Motor neuron (in vitro differentiated cells): ENCODE data around the gene KLF1. TPM values are rescaled to one million over a fixed set of nuclear protein-coding genes. Genes with fewer than 3 reads are reported as not detected.
"Not testable (repeated sequence)": the region's sequence is repeated elsewhere in the genome, so short reads cannot be mapped to it uniquely, and the experiment has no call there.

Experiments used
- ATAC-seq, 8 experiments: fragments of 200-7000 bp; cut with Tn5 transposase; replicated peaks in 6 of 8; 2 replicates each; pipeline ENCODE4 v1.8.0; 2021; ENCODE audit warnings: mild to moderate bottlenecking in 8 of 8, moderate library complexity in 8 of 8
- H3K27ac ChIP-seq, 2 donors: fragments of 250-450 bp; sonication (Bioruptor Pico); 2 replicates each; pipeline ENCODE4 v1.9.0; 2021; ENCODE audit warnings: antibody characterized with exemption in 2 of 2, mild to moderate bottlenecking in 2 of 2, moderate library complexity in 1 of 2
- H3K4me1 ChIP-seq, 2 donors: fragments of 250-450 bp; sonication (Bioruptor Pico); replicated peaks in 1 of 2; 2 replicates each; pipeline ENCODE4 v1.6.1; 2021; ENCODE audit warnings: antibody characterized with exemption in 2 of 2, mild to moderate bottlenecking in 2 of 2, moderate library complexity in 1 of 2
- H3K4me3 ChIP-seq, 5 donors: fragments of 250-450 bp; sonication (Bioruptor Pico); 2 replicates each; pipeline ENCODE4 v1.9.0; 2021; ENCODE audit warnings: antibody characterized with exemption in 5 of 5, mild to moderate bottlenecking in 5 of 5, moderate library complexity in 4 of 5
- WGBS, 10 experiments: fragments of 450-650 bp; shearing (Covaris generic); methylation state at CpG; one replicate each; pipeline ENCODE4 v1.0.0; 2022; 5-methylcytosine and 5-hydroxymethylcytosine counted together
- in situ Hi-C, 9 experiments: fragments of 400-800 bp; cut with MboI; loops; one replicate each; pipeline ENCODE4 v1.15.0; 2021; ENCODE audit warnings: low sequenced_read_pairs in 9 of 9, low pct_unique_long_range_greater_than_20kb in 2 of 9; ENCODE audit not compliant: unreplicated experiment in 9 of 9
- total RNA-seq, 8 experiments: library from RNA; unstranded; fragments of 300-600 nt; gene quantifications; 2 replicates each; pipeline versions ENCODE4 v1.2.3 to v1.2.4, GENCODE V29; 2022

The KLF1 gene
- under 1 TPM in 4 of 8 experiments, not detected in 4; 0.11 to 0.33 (median 0.21) TPM for total RNA-seq

GRCh38 chr19:12886969-12887747 lies at the start of gene KLF1:
KLF1 (minus strand) TSS chr19:12887201; CDS start chr19:12887140, 61 bp downstream.
- no peak within 1 kb of the TSS for H3K4me3 ChIP-seq
- 20 to 73% (median 51%) methylated on average over 1 to 4 of the region's 17 CpGs; no CpG with 5 or more reads in 4 of the 10 experiments for WGBS, 10 experiments
- H3K27ac ChIP-seq: no peak within 1 kb of the TSS
- peaks cover 2 to 10% of the 10 kb centered on the region in 2 donors for H3K4me1 ChIP-seq
- no peak for ATAC-seq
- in situ Hi-C loops: no loop called here

- no peak for ATAC-seq
- H3K4me3 ChIP-seq: no peak overlapping the region
- in situ Hi-C loops: no loop called here
- H3K27ac ChIP-seq: no peak overlapping the region
- H3K4me1 ChIP-seq: peaks cover 28 to 34% of the 10 kb centered on the region in 2 donors
- 72 to 100% (median 90%) methylated on average over 1 to 5 of the region's 7 CpGs; no CpG with 5 or more reads in 2 of the 10 experiments for WGBS, 10 experiments
These were observed 49.6 kb upstream of the KLF1 start for GRCh38 chr19:12936582-12936981.

GRCh38 chr19:12935071-12935470 lies 48.1 kb upstream of the KLF1 start:
- no peak overlapping the region for H3K27ac ChIP-seq
- H3K4me3 ChIP-seq: no peak overlapping the region
- H3K4me1 ChIP-seq: peaks cover 23 to 27% of the 10 kb centered on the region in 2 donors
- WGBS, 10 experiments: 71 to 100% (median 90%) methylated on average over 1 to 2 of the region's 10 CpGs; no CpG with 5 or more reads in 5 of the 10 experiments
- ATAC-seq: no peak
- in situ Hi-C loops: no loop called here

GRCh38 chr19:12933287-12934072 lies 46.5 kb upstream of the KLF1 start, which contains the start of gene FARSA:
FARSA (minus strand) TSS chr19:12933711; CDS start chr19:12933696, 15 bp downstream.
- in situ Hi-C loops: no loop called here
- WGBS, 10 experiments: 0 to 36% (median 3%) methylated on average over 4 to 18 of the region's 51 CpGs; no CpG with 5 or more reads in 4 of the 10 experiments
- Histone ChIP-seq H3K27ac (peak within 1 kb of the TSS; percentile 96 to 98), H3K4me3 (peak within 1 kb of the TSS; percentile 78 to 100 (median 88)), H3K4me1 (peaks cover 17 to 20% of the 10 kb centered on the region in 2 donors)
- ATAC-seq: peak; percentile 62 to 73 (median 68)

- Histone ChIP-seq H3K27ac (peak overlapping the region; percentile 96 to 98), H3K4me3 (peak overlapping the region; percentile 78 to 100 (median 88)), H3K4me1 (peaks cover 16 to 18% of the 10 kb centered on the region in 2 donors)
- no peak for ATAC-seq
- in situ Hi-C loops: no loop called here
- 10 to 100% (median 33%) methylated on average over 1 to 7 of the region's 16 CpGs; no CpG with 5 or more reads in 1 of the 10 experiments for WGBS, 10 experiments
These were observed 45.6 kb upstream of the KLF1 start for GRCh38 chr19:12932392-12933286.

- 90 to 100% (median 100%) methylated on average over 1 to 5 of the region's 19 CpGs; no CpG with 5 or more reads in 3 of the 10 experiments for WGBS, 10 experiments
- no peak for ATAC-seq
- Histone ChIP-seq H3K4me3 (no peak overlapping the region), H3K4me1 (peaks cover 9 to 12% of the 10 kb centered on the region in 2 donors), H3K27ac (no peak overlapping the region)
- in situ Hi-C loops: no loop called here
These were observed 43.1 kb upstream of the KLF1 start for GRCh38 chr19:12930002-12930645.

GRCh38 chr19:12924621-12925310 lies 37.8 kb upstream of the KLF1 start:
- 97 to 100% (median 100%) methylated on average over 1 to 7 of the region's 29 CpGs; no CpG with 5 or more reads in 5 of the 10 experiments for WGBS, 10 experiments
- ATAC-seq: peak in 3 of 8 experiments; percentile 13 to 20 (median 18)
- Histone ChIP-seq H3K4me1 (no peaks in the 10 kb centered on the region), H3K27ac (no peak overlapping the region), H3K4me3 (no peak overlapping the region)
- in situ Hi-C loops: no loop called here

GRCh38 chr19:12922959-12923358 lies 36.0 kb upstream of the KLF1 start:
- in situ Hi-C loops: no loop called here
- ATAC-seq: no peak
- Histone ChIP-seq H3K4me3 (no peak overlapping the region), H3K4me1 (no peaks in the 10 kb centered on the region), H3K27ac (no peak overlapping the region)
- 92 to 100% (median 98%) methylated on average over 1 to 4 of the region's 4 CpGs; no CpG with 5 or more reads in 4 of the 10 experiments for WGBS, 10 experiments

GRCh38 chr19:12921047-12921446 lies 34.0 kb upstream of the KLF1 start:
- Histone ChIP-seq H3K4me3 (no peak overlapping the region), H3K27ac (no peak overlapping the region), H3K4me1 (no peaks in the 10 kb centered on the region)
- in situ Hi-C loops: no loop called here
- WGBS, 10 experiments: 10 to 100% (median 100%) methylated on average over 1 to 3 of the region's 3 CpGs; no CpG with 5 or more reads in 5 of the 10 experiments
- ATAC-seq: no peak

GRCh38 chr19:12918253-12918652 lies 31.3 kb upstream of the KLF1 start:
- Histone ChIP-seq H3K4me1 (peaks cover 4 to 8% of the 10 kb centered on the region in 2 donors), H3K27ac (no peak overlapping the region), H3K4me3 (no peak overlapping the region)
- in situ Hi-C loops: no loop called here
- no peak for ATAC-seq
- WGBS, 10 experiments: 80 to 100% (median 85%) methylated on average over 3 to 5 of the region's 14 CpGs; no CpG with 5 or more reads in 5 of the 10 experiments

- in situ Hi-C loops, H3K4me3 ChIP-seq, H3K27ac ChIP-seq, ATAC-seq: not testable (repeated sequence)
- WGBS, 10 experiments: 29 to 90% (median 75%) methylated on average over 1 to 2 of the region's 4 CpGs; no CpG with 5 or more reads in 7 of the 10 experiments
- peaks cover 15 to 20% of the 10 kb centered on the region in 2 donors for H3K4me1 ChIP-seq
These were observed 28.9 kb upstream of the KLF1 start for GRCh38 chr19:12915860-12916259.
